Fibroblast of skin of right quadriceps (primary cell): ENCODE results near the gene CDK5.
"Not testable (repeated sequence)": the region's sequence is repeated elsewhere in the genome, so short reads cannot be mapped to it uniquely, and the experiment has no call there.

Source experiments
- DNase-seq: peaks from one replicate; pipeline ENCODE4 v3.0.0-alpha.2; 2013

Gene CDK5

GRCh38 chr7:151013356-151013732 is 44.4 kb downstream of the CDK5 start:
- no peak for DNase-seq

- DNase-seq, result peak; percentile 41
Measured at GRCh38 chr7:151012911-151013347, 44.8 kb downstream of the CDK5 start.

GRCh38 chr7:151012031-151012692 is 45.5 kb downstream of the CDK5 start:
- no peak for DNase-seq

GRCh38 chr7:151011616-151012015 is 46.1 kb downstream of the CDK5 start:
- DNase-seq, result not testable (repeated sequence)

GRCh38 chr7:151011097-151011409 is 46.6 kb downstream of the CDK5 start:
- no peak for DNase-seq

GRCh38 chr7:151010307-151011096 is 47.2 kb downstream of the CDK5 start:
- peak; percentile 66 for DNase-seq

GRCh38 chr7:151010037-151010306 is 47.7 kb downstream of the CDK5 start:
- DNase-seq, result no peak

GRCh38 chr7:151009327-151010036 is 48.2 kb downstream of the CDK5 start:
- no peak for DNase-seq

GRCh38 chr7:151008511-151009323 is 49.0 kb downstream of the CDK5 start:
- peak; percentile 51 for DNase-seq

GRCh38 chr7:151008143-151008510 is 49.6 kb downstream of the CDK5 start:
- DNase-seq, result no peak

GRCh38 chr7:151007469-151007898 is 50.2 kb downstream of the CDK5 start:
- no peak for DNase-seq

GRCh38 chr7:151006590-151007300 is 51.0 kb downstream of the CDK5 start:
- no peak for DNase-seq

- DNase-seq, result no peak
Measured at GRCh38 chr7:151005566-151005965, 52.1 kb downstream of the CDK5 start.
